ENCODE results near the gene RNF208.

The RNF208 gene

GRCh38 chr9:137193771-137194170 lies 28.3 kb downstream of the RNF208 start:
- Histone ChIP-seq H3K27ac (ENCODE audit: low read length) (no peak overlapping the region), H3K9me3 (ENCODE audit: control insufficient read depth in 2 of 2, low read length in 2 of 2) (no peaks in the 10 kb centered on the region), H3K4me1 (ENCODE audit: control insufficient read depth, insufficient read depth, low read length) (peaks cover 42% of the 10 kb centered on the region), H3K27me3 (ENCODE audit: control insufficient read depth in 1 of 2, insufficient read depth in 2 of 2, low read length in 2 of 2) (no peaks in the 10 kb centered on the region), H3K4me3 (ENCODE audit: low read length in 2 of 2) (no peak overlapping the region), H3K36me3 (ENCODE audit: control insufficient read depth in 2 of 2, insufficient read depth in 2 of 2, low read length in 2 of 2) (peaks cover 2 to 5% of the 10 kb centered on the region in 2 donors), H3K9ac (ENCODE audit: low read length in 2 of 2) (no peak overlapping the region)

- Histone ChIP-seq H3K4me1 (ENCODE audit: control insufficient read depth, insufficient read depth, low read length) (peaks cover 36% of the 10 kb centered on the region), H3K9me3 (ENCODE audit: control insufficient read depth in 2 of 2, low read length in 2 of 2) (no peaks in the 10 kb centered on the region), H3K27me3 (ENCODE audit: control insufficient read depth in 1 of 2, insufficient read depth in 2 of 2, low read length in 2 of 2) (no peaks in the 10 kb centered on the region), H3K27ac (ENCODE audit: low read length) (no peak overlapping the region), H3K4me3 (ENCODE audit: low read length in 2 of 2) (no peak overlapping the region), H3K36me3 (ENCODE audit: control insufficient read depth in 2 of 2, insufficient read depth in 2 of 2, low read length in 2 of 2) (peaks cover 2 to 5% of the 10 kb centered on the region in 2 donors), H3K9ac (ENCODE audit: low read length in 2 of 2) (no peak overlapping the region)
Measured at GRCh38 chr9:137192859-137193258, 29.2 kb downstream of the RNF208 start.

- Histone ChIP-seq H3K27ac (ENCODE audit: low read length) (no peak overlapping the region), H3K27me3 (ENCODE audit: control insufficient read depth in 1 of 2, insufficient read depth in 2 of 2, low read length in 2 of 2) (no peaks in the 10 kb centered on the region), H3K9ac (ENCODE audit: low read length in 2 of 2) (no peak overlapping the region), H3K4me3 (ENCODE audit: low read length in 2 of 2) (no peak overlapping the region), H3K4me1 (ENCODE audit: control insufficient read depth, insufficient read depth, low read length) (peaks cover 36% of the 10 kb centered on the region), H3K36me3 (ENCODE audit: control insufficient read depth in 2 of 2, insufficient read depth in 2 of 2, low read length in 2 of 2) (peaks cover 2 to 5% of the 10 kb centered on the region in 2 donors), H3K9me3 (ENCODE audit: control insufficient read depth in 2 of 2, low read length in 2 of 2) (no peaks in the 10 kb centered on the region)
Measured at GRCh38 chr9:137192448-137192780, 29.6 kb downstream of the RNF208 start.

- H3K36me3 ChIP-seq (ENCODE audit: control insufficient read depth in 2 of 2, insufficient read depth in 2 of 2, low read length in 2 of 2), result peaks cover 6 to 7% of the 10 kb centered on the region in 2 donors
- H3K27ac ChIP-seq (ENCODE audit: low read length), result no peak overlapping the region
- H3K4me3 ChIP-seq (ENCODE audit: low read length in 2 of 2), result no peak overlapping the region
- H3K4me1 ChIP-seq (ENCODE audit: control insufficient read depth, insufficient read depth, low read length), result peaks cover 40% of the 10 kb centered on the region
- H3K27me3 ChIP-seq (ENCODE audit: control insufficient read depth in 1 of 2, insufficient read depth in 2 of 2, low read length in 2 of 2), result no peaks in the 10 kb centered on the region
- H3K9ac ChIP-seq (ENCODE audit: low read length in 2 of 2), result no peak overlapping the region
- no peaks in the 10 kb centered on the region for H3K9me3 ChIP-seq (ENCODE audit: control insufficient read depth in 2 of 2, low read length in 2 of 2)
Measured at GRCh38 chr9:137191691-137192447, 30.2 kb downstream of the RNF208 start.

- H3K4me1 ChIP-seq (ENCODE audit: control insufficient read depth, insufficient read depth, low read length), result peaks cover 46% of the 10 kb centered on the region
Measured at GRCh38 chr9:137191245-137191644, 30.8 kb downstream of the RNF208 start.

GRCh38 chr9:137190315-137190856 lies 31.7 kb downstream of the RNF208 start:
- no peak overlapping the region for H3K4me3 ChIP-seq (ENCODE audit: low read length in 2 of 2)
- peaks cover 53% of the 10 kb centered on the region for H3K4me1 ChIP-seq (ENCODE audit: control insufficient read depth, insufficient read depth, low read length)
- no peaks in the 10 kb centered on the region for H3K27me3 ChIP-seq (ENCODE audit: control insufficient read depth in 1 of 2, insufficient read depth in 2 of 2, low read length in 2 of 2)
- H3K36me3 ChIP-seq (ENCODE audit: control insufficient read depth in 2 of 2, insufficient read depth in 2 of 2, low read length in 2 of 2), result peaks cover 13 to 15% of the 10 kb centered on the region in 2 donors
- peak overlapping the region in 1 of 2 donors; percentile 36 for H3K9ac ChIP-seq (ENCODE audit: low read length in 2 of 2)
- no peaks in the 10 kb centered on the region for H3K9me3 ChIP-seq (ENCODE audit: control insufficient read depth in 2 of 2, low read length in 2 of 2)
- H3K27ac ChIP-seq (ENCODE audit: low read length), result no peak overlapping the region

More at GRCh38 chr9:137191245-137191644, 30.8 kb downstream of the RNF208 start:
- H3K4me3 ChIP-seq (ENCODE audit: low read length in 2 of 2), result no peak overlapping the region
- H3K9me3 ChIP-seq (ENCODE audit: control insufficient read depth in 2 of 2, low read length in 2 of 2), result no peaks in the 10 kb centered on the region
- H3K36me3 ChIP-seq (ENCODE audit: control insufficient read depth in 2 of 2, insufficient read depth in 2 of 2, low read length in 2 of 2), result peaks cover 8 to 9% of the 10 kb centered on the region in 2 donors
- no peak overlapping the region for H3K27ac ChIP-seq (ENCODE audit: low read length)
- H3K27me3 ChIP-seq (ENCODE audit: control insufficient read depth in 1 of 2, insufficient read depth in 2 of 2, low read length in 2 of 2), result no peaks in the 10 kb centered on the region
- no peak overlapping the region for H3K9ac ChIP-seq (ENCODE audit: low read length in 2 of 2)

GRCh38 chr9:137189297-137190295 lies 32.4 kb downstream of the RNF208 start:
- peak overlapping the region; percentile 81 to 89 for H3K9ac ChIP-seq (ENCODE audit: low read length in 2 of 2)
- peak overlapping the region; percentile 84 for H3K27ac ChIP-seq (ENCODE audit: low read length)
- peaks cover 55% of the 10 kb centered on the region for H3K4me1 ChIP-seq (ENCODE audit: control insufficient read depth, insufficient read depth, low read length)
- H3K4me3 ChIP-seq (ENCODE audit: low read length in 2 of 2), result peak overlapping the region; percentile 96 to 98
- peaks cover 13 to 18% of the 10 kb centered on the region in 2 donors for H3K36me3 ChIP-seq (ENCODE audit: control insufficient read depth in 2 of 2, insufficient read depth in 2 of 2, low read length in 2 of 2)
- H3K27me3 ChIP-seq (ENCODE audit: control insufficient read depth in 1 of 2, insufficient read depth in 2 of 2, low read length in 2 of 2), result no peaks in the 10 kb centered on the region
- H3K9me3 ChIP-seq (ENCODE audit: control insufficient read depth in 2 of 2, low read length in 2 of 2), result no peaks in the 10 kb centered on the region

- Histone ChIP-seq H3K27me3 (ENCODE audit: control insufficient read depth in 1 of 2, insufficient read depth in 2 of 2, low read length in 2 of 2) (no peaks in the 10 kb centered on the region), H3K4me1 (ENCODE audit: control insufficient read depth, insufficient read depth, low read length) (peaks cover 55% of the 10 kb centered on the region), H3K9me3 (ENCODE audit: control insufficient read depth in 2 of 2, low read length in 2 of 2) (no peaks in the 10 kb centered on the region), H3K9ac (ENCODE audit: low read length in 2 of 2) (peak within 1 kb of the TSS; percentile 81 to 89), H3K27ac (ENCODE audit: low read length) (peak within 1 kb of the TSS; percentile 84), H3K4me3 (ENCODE audit: low read length in 2 of 2) (peak within 1 kb of the TSS; percentile 96 to 98), H3K36me3 (ENCODE audit: control insufficient read depth in 2 of 2, insufficient read depth in 2 of 2, low read length in 2 of 2) (peaks cover 17 to 28% of the 10 kb centered on the region in 2 donors)
Measured at GRCh38 chr9:137188490-137189296, 33.3 kb downstream of the RNF208 start, which contains the start of the genes ANAPC2 and SSNA1. ANAPC2 (minus strand) TSS chr9:137188560; CDS start chr9:137188532, 28 bp downstream. SSNA1 (plus strand) TSS chr9:137188676; CDS start chr9:137188727, 51 bp downstream.

- peaks cover 55% of the 10 kb centered on the region for H3K4me1 ChIP-seq (ENCODE audit: control insufficient read depth, insufficient read depth, low read length)
Measured at GRCh38 chr9:137188086-137188489, 34.0 kb downstream of the RNF208 start.

More at GRCh38 chr9:137188086-137188489, 34.0 kb downstream of the RNF208 start:
- H3K27ac ChIP-seq (ENCODE audit: low read length), result peak overlapping the region; percentile 84
- peaks cover 23 to 33% of the 10 kb centered on the region in 2 donors for H3K36me3 ChIP-seq (ENCODE audit: control insufficient read depth in 2 of 2, insufficient read depth in 2 of 2, low read length in 2 of 2)
- H3K9me3 ChIP-seq (ENCODE audit: control insufficient read depth in 2 of 2, low read length in 2 of 2), result no peaks in the 10 kb centered on the region
- H3K4me3 ChIP-seq (ENCODE audit: low read length in 2 of 2), result peak overlapping the region; percentile 96 to 98
- peak overlapping the region; percentile 81 to 89 for H3K9ac ChIP-seq (ENCODE audit: low read length in 2 of 2)
- no peaks in the 10 kb centered on the region for H3K27me3 ChIP-seq (ENCODE audit: control insufficient read depth in 1 of 2, insufficient read depth in 2 of 2, low read length in 2 of 2)

All from stomach smooth muscle (tissue), 2 donors.